GM18951 (cell line): Measurements from ENCODE around the gene CARMIL1.

Source experiments
- POLR2A ChIP-seq: IDR thresholded peaks from 4 replicates; pipeline ENCODE4 v1.6.1; 2011; ENCODE audit warnings: mild to moderate bottlenecking; ENCODE audit not compliant: insufficient read length, insufficient read depth; ENCODE audit errors: extremely low read depth
- in situ Hi-C: fragments of 300-500 bp; cut with MboI; formaldehyde crosslinking; loops from one replicate; pipeline ENCODE4 v1.12.0; 2022; ENCODE audit warnings: low sequenced_read_pairs, mixed read lengths, inconsistent platforms; ENCODE audit not compliant: unreplicated experiment

The CARMIL1 gene

GRCh38 chr6:25590986-25591385, 311.8 kb downstream of the CARMIL1 start:
- no peak for TF ChIP-seq POLR2A
- in situ Hi-C loops = no loop called here

GRCh38 chr6:25596928-25597818, 318.0 kb downstream of the CARMIL1 start:
- in situ Hi-C loops = no loop called here
- no peak for TF ChIP-seq POLR2A

GRCh38 chr6:25599516-25600085, 320.4 kb downstream of the CARMIL1 start:
- in situ Hi-C loops = loop anchor here (10.0 kb wide), 1 partner anchor 105 kb away; no protein-coding TSS in a partner anchor
- TF ChIP-seq POLR2A = no peak

DNA sequence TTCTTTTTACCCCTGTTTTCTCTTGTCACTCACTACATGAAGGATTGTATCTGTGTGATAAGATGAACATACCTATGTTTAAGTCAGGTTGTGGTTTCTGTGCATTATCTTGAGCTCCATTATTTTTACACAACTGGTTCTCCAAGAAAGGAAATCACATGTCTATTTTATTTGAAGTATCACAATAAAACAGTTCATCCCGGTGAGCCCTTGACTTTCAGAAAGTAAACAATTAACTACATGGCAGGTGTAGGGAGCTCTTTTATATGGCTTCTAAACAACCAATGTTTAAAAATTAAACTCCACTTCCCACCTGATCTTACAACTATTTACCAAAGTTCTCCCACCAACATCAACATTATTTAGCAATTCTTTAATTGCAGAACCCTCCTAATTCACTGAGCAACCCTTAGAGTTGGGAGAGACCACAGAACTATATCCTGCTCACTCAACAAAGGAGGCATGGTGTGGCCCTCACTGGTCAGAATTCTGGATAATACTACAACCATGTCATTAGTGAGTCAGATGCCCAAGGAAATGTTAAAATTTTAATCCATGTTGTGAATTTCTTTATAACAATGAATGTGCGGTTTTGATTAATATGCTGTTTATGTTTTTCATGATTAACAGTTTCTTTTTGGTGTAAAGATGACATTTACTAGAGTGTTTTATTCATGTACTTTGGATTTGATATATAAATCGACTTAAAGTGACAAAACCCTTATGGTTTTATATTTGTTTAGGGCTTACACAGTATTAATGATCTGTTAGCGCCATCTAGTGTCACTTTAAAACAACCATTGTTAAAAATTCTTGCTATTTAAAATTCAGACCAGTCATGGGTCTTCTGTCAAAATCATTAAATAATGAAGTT, 322.9 kb downstream of the CARMIL1 start:
- in situ Hi-C loops = loop anchor here (10.0 kb wide), 1 partner anchor 107 kb away; no protein-coding TSS in a partner anchor
- TF ChIP-seq POLR2A = no peak

GRCh38 chr6:25602674-25602982, 323.5 kb downstream of the CARMIL1 start:
- no peak for TF ChIP-seq POLR2A
- in situ Hi-C loops = loop anchor here (10.0 kb wide), 1 partner anchor 108 kb away; no protein-coding TSS in a partner anchor

DNA sequence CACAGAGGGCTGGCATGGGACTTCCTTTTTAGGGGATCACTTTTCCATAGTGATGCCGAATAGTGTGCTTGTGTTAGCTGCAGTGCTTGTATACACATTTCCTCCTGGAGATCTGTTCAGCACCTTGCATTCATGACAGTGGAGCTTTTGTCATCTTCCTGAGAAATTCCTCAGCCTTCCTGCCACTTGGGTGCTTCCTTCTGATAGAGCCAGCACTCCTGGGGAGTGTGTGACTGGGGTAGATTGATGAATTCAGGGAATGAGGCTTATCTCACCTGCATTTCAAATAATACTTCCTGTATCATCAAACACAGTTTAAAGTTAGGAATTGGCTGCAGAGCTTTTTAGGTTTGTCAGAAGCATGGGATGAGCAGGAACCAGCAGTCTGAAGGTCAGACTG, 324.1 kb downstream of the CARMIL1 start:
- no peak for TF ChIP-seq POLR2A
- in situ Hi-C loops = loop anchor here (10.0 kb wide), 1 partner anchor 108 kb away; no protein-coding TSS in a partner anchor

DNA sequence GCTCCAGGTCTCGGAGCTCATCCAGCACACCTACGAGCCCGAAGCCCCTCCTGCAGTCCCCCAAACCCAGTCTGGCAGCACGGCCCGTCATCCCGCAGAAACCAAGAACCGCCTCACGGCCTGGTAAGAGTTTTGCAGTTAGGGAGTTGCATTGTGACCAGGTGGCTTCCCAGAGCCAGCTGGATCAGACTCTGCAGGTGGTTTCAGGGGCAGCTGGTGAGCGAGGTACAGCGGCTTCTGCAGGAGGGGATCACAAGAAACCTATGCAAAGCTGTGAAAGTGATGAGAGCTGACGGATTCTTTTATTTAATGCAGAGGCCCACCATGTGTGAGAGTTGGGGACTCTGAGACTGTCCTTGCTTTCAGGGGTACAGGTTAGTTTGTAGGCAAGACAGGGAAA, 327.0 kb downstream of the CARMIL1 start:
- in situ Hi-C loops = loop anchor here (10.0 kb wide), 1 partner anchor 111 kb away; no protein-coding TSS in a partner anchor
- no peak for TF ChIP-seq POLR2A

GRCh38 chr6:25608558-25609174, 329.5 kb downstream of the CARMIL1 start:
- in situ Hi-C loops = loop anchor here (10.0 kb wide), 1 partner anchor 114 kb away; no protein-coding TSS in a partner anchor
- TF ChIP-seq POLR2A = no peak

DNA sequence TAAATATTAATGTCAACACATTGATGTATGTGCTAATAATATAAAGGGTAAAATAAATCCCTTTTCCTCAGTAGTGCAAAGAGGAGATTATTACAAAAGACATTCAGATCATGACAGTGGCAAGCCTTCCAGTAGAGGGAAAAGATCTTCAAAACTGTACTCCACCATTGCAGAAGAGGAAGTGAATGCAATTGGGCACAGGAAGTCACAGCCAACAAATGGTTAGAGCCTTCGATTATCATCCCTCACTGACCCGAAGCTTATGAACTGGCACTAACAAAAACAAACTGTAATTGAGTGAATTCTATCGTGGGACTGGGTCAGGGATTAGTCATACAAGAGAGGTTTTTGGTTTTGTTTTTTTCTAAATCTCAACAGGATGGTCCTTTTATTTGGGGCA, 333.5 kb downstream of the CARMIL1 start:
- in situ Hi-C loops = no loop called here

DNA sequence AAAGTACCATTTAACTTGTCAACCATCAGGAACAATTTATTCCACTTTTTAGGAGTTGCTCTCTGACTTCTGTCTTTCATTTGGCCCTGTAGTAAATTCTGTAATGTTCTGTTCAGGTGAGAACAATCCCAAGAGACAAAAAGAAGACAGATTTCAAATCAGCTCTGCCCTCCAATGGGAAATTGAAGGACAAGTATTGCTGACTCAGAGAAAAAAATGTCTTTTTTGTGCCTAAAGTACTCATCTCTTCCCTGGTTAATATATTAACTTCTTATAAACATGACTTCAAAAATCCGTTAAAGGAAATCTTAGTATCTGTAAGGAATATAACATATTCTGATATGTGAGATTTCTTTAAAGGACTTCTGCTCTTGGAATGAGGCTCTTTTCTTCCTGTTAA, 334.2 kb downstream of the CARMIL1 start:
- no peak for TF ChIP-seq POLR2A
- in situ Hi-C loops = no loop called here

More for the DNA sequence above, 333.5 kb downstream of the CARMIL1 start:
- no peak for TF ChIP-seq POLR2A

DNA sequence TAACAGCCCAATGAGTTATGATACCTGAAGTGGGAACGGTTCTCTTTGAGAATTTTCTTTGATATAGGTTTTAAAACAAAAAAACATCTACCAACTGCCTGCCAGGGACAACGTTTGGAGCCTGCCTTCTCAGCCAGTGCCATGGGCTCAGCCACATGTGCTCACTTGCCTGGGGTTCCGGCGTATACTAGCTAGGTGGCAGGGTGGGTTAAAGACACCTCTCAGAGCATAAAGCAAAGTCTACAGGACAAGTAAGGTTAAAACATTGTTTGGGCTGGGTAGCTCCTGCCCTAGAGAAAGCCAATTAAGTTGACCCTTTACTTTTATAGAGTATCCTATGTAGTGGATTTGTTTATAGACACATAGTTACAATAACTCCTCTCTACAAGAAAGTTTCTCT, 334.9 kb downstream of the CARMIL1 start:
- in situ Hi-C loops = no loop called here
- no peak for TF ChIP-seq POLR2A

GRCh38 chr6:25615471-25615870, 336.3 kb downstream of the CARMIL1 start:
- in situ Hi-C loops = no loop called here
- TF ChIP-seq POLR2A = no peak
